ENCODE results near the gene SLC25A51.

The SLC25A51 gene

GRCh38 chr9:37920471-37921167 is 16.7 kb upstream of the SLC25A51 start:
- Histone ChIP-seq H4K20me1 (ENCODE audit: insufficient read depth, low read length, poor library complexity, severe bottlenecking) (no peaks in the 10 kb centered on the region), H3F3A (ENCODE audit: low read depth) (no peaks in the 10 kb centered on the region), H3K79me2 (ENCODE audit: insufficient read depth, low read length) (no peaks in the 10 kb centered on the region), H3K36me3 (ENCODE audit: insufficient read depth, low read length) (no peaks in the 10 kb centered on the region), H3K4me1 (ENCODE audit: insufficient read depth, low read length, poor library complexity, severe bottlenecking) (no peaks in the 10 kb centered on the region), H3K4me3 (ENCODE audit: low read length, poor library complexity, severe bottlenecking) (no peak overlapping the region), H3K4me2 (ENCODE audit: low read depth, low read length, poor library complexity, severe bottlenecking) (no peak overlapping the region), H3K9ac (ENCODE audit: low read depth, low read length, poor library complexity, severe bottlenecking) (no peak overlapping the region), H2AFZ (ENCODE audit: low read length) (0 out of 2 replicates have a peak overlapping the region, but pooled peaks have one; percentile 59), H3K27me3 (ENCODE audit: insufficient read depth, low read length, poor library complexity, severe bottlenecking) (no peaks in the 10 kb centered on the region), H3K9me3 (ENCODE audit: insufficient read depth, low read depth, low read length) (no peaks in the 10 kb centered on the region), H3K9me2 (replicated peaks; ENCODE audit: low read depth, low read length) (no peaks in the 10 kb centered on the region)
- no peak for TF ChIP-seq EZH2phosphoT487 (IDR thresholded peaks at IDR 0.05; ENCODE audit: borderline replicate concordance)
- TF ChIP-seq CTCF (conservative IDR thresholded peaks at IDR 0.05; ENCODE audit: low read length): no peak

GRCh38 chr9:37919956-37920335 is 16.0 kb upstream of the SLC25A51 start:
- H3K36me3 ChIP-seq (ENCODE audit: insufficient read depth, low read length): no peaks in the 10 kb centered on the region

GRCh38 chr9:37919246-37919955 is 15.5 kb upstream of the SLC25A51 start:
- Histone ChIP-seq H3K4me1 (ENCODE audit: insufficient read depth, low read length, poor library complexity, severe bottlenecking) (no peaks in the 10 kb centered on the region), H3K4me2 (ENCODE audit: low read depth, low read length, poor library complexity, severe bottlenecking) (no peak overlapping the region), H3K4me3 (ENCODE audit: low read length, poor library complexity, severe bottlenecking) (no peak overlapping the region), H3K9me3 (ENCODE audit: insufficient read depth, low read depth, low read length) (no peaks in the 10 kb centered on the region), H2AFZ (ENCODE audit: low read length) (no peak overlapping the region), H3K79me2 (ENCODE audit: insufficient read depth, low read length) (no peaks in the 10 kb centered on the region), H3F3A (ENCODE audit: low read depth) (no peaks in the 10 kb centered on the region), H4K20me1 (ENCODE audit: insufficient read depth, low read length, poor library complexity, severe bottlenecking) (no peaks in the 10 kb centered on the region), H3K27me3 (ENCODE audit: insufficient read depth, low read length, poor library complexity, severe bottlenecking) (no peaks in the 10 kb centered on the region), H3K36me3 (ENCODE audit: insufficient read depth, low read length) (no peaks in the 10 kb centered on the region), H3K9me2 (replicated peaks; ENCODE audit: low read depth, low read length) (no peaks in the 10 kb centered on the region), H3K9ac (ENCODE audit: low read depth, low read length, poor library complexity, severe bottlenecking) (no peak overlapping the region)
- no peak for TF ChIP-seq CTCF (conservative IDR thresholded peaks at IDR 0.05; ENCODE audit: low read length)
- no peak for TF ChIP-seq EZH2phosphoT487 (IDR thresholded peaks at IDR 0.05; ENCODE audit: borderline replicate concordance)

More at GRCh38 chr9:37919956-37920335, 16.0 kb upstream of the SLC25A51 start:
- no peak overlapping the region for H3K4me2 ChIP-seq (ENCODE audit: low read depth, low read length, poor library complexity, severe bottlenecking)
- no peaks in the 10 kb centered on the region for H3K27me3 ChIP-seq (ENCODE audit: insufficient read depth, low read length, poor library complexity, severe bottlenecking)
- H4K20me1 ChIP-seq (ENCODE audit: insufficient read depth, low read length, poor library complexity, severe bottlenecking): no peaks in the 10 kb centered on the region
- TF ChIP-seq EZH2phosphoT487 (IDR thresholded peaks at IDR 0.05; ENCODE audit: borderline replicate concordance) (no peak), CTCF (conservative IDR thresholded peaks at IDR 0.05; ENCODE audit: low read length) (no peak)
- H3K9me3 ChIP-seq (ENCODE audit: insufficient read depth, low read depth, low read length): no peaks in the 10 kb centered on the region
- no peak overlapping the region for H3K9ac ChIP-seq (ENCODE audit: low read depth, low read length, poor library complexity, severe bottlenecking)
- no peak overlapping the region for H2AFZ ChIP-seq (ENCODE audit: low read length)
- H3K4me3 ChIP-seq (ENCODE audit: low read length, poor library complexity, severe bottlenecking): no peak overlapping the region
- H3K9me2 ChIP-seq (replicated peaks; ENCODE audit: low read depth, low read length): no peaks in the 10 kb centered on the region
- H3K79me2 ChIP-seq (ENCODE audit: insufficient read depth, low read length): no peaks in the 10 kb centered on the region
- no peaks in the 10 kb centered on the region for H3K4me1 ChIP-seq (ENCODE audit: insufficient read depth, low read length, poor library complexity, severe bottlenecking)
- no peaks in the 10 kb centered on the region for H3F3A ChIP-seq (ENCODE audit: low read depth)

All from Loucy (cell line).